Fibroblast of the aortic adventitia (primary cell): ENCODE results near the gene PIK3C3. TPM values are rescaled to one million over a fixed set of nuclear protein-coding genes. Genes with fewer than 3 reads are reported as not detected.
"Not testable (repeated sequence)": the region's sequence is repeated elsewhere in the genome, so short reads cannot be mapped to it uniquely, and the experiment has no call there.

Experiments used
- DNase-seq: peaks from one replicate; pipeline ENCODE4 v3.0.0-alpha.2; 2010; ENCODE audit warnings: low read depth
- H3K4me3 ChIP-seq: 2 replicates; pipeline ENCODE4 v1.5.1; 2011; ENCODE audit warnings: low read depth, mild to moderate bottlenecking, control low read depth, low read length, moderate library complexity
- total RNA-seq: library from RNA; depleted of rRNA; stranded (reverse); fragments of >200 nt; gene quantifications from 2 replicates; pipeline ENCODE4 v1.2.3, GENCODE V29; 2012; ENCODE audit warnings: low replicate concordance
- TF ChIP-seq, protein P1 (sequence below): IDR thresholded peaks from 2 replicates; pipeline ENCODE4 v1.5.1; 2011; ENCODE audit warnings: mild to moderate bottlenecking, low read length, control low read depth, inconsistent platforms; ENCODE audit not compliant: insufficient read depth

Gene PIK3C3
- total RNA-seq, 1 donor, result 51.2 TPM

- DNase-seq, result no peak
- no peak overlapping the region for H3K4me3 ChIP-seq
- TF ChIP-seq, protein P1, sequence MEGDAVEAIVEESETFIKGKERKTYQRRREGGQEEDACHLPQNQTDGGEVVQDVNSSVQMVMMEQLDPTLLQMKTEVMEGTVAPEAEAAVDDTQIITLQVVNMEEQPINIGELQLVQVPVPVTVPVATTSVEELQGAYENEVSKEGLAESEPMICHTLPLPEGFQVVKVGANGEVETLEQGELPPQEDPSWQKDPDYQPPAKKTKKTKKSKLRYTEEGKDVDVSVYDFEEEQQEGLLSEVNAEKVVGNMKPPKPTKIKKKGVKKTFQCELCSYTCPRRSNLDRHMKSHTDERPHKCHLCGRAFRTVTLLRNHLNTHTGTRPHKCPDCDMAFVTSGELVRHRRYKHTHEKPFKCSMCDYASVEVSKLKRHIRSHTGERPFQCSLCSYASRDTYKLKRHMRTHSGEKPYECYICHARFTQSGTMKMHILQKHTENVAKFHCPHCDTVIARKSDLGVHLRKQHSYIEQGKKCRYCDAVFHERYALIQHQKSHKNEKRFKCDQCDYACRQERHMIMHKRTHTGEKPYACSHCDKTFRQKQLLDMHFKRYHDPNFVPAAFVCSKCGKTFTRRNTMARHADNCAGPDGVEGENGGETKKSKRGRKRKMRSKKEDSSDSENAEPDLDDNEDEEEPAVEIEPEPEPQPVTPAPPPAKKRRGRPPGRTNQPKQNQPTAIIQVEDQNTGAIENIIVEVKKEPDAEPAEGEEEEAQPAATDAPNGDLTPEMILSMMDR, result no peak
Observed at GRCh38 chr18:42105394-42105793, 150.4 kb downstream of the PIK3C3 start.

DNA sequence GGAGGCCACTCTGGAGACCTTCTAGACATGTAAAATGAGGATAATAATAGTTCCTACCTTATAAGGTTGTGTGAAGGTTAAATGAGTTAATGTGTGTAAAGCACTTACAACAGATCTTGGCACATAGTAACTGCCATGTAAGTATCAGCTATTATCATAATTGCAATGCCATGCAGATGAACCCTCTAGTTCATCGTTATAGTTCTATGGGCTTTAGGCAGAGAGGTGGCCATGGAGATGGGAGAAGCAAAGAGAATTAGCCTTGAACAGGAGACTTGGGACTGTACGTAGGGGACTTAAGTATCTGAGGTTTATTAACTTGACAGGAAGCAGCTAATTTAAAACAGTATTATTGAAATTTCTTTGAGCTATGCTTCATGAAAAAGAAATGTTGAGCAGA lies 151.8 kb downstream of the PIK3C3 start:
- no peak for DNase-seq
- TF ChIP-seq, protein P1, result no peak
- H3K4me3 ChIP-seq, result no peak overlapping the region

- H3K4me3 ChIP-seq, result no peak overlapping the region
- no peak for DNase-seq
- TF ChIP-seq, protein P1, result no peak
Observed at GRCh38 chr18:42107287-42107686, 152.3 kb downstream of the PIK3C3 start.

DNA sequence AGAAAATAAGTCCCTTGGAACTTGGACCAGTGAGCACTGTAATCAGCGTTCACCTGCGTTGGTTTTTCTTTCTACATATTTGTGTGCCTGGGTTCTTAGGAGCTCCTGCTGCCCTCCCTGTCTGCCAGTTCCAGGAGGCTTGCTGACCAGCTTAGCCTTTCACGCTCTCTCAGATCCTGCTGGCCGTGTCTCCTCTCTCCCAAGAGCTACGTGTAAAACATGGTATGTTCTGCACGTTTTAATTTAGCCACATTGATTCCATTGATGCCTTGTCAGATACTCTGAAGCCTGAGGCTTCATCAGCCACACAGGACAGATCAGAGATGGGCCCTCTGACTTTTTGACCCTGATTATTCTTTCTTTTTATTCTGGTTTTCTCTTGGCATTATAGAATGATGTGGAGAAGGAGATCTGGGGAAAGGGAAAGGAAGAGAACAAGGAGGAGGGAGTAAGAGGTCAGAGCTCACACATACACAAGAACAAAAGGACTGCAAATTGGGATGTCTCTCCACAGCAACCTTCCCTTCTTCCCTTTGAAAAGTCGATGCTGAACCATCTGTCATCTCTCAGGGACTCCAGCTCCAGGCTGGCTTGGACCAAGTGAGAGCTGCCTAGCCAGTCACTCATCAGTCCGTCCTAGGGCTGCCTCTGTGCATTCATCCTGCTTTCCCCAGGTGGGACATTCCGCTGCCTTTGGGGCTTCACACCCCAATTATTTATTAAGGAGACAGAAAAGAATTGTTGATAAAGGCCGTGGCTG lies 152.8 kb downstream of the PIK3C3 start:
- DNase-seq, result no peak
- H3K4me3 ChIP-seq, result no peak overlapping the region
- TF ChIP-seq, protein P1, result no peak

GRCh38 chr18:42112147-42112546 lies 157.1 kb downstream of the PIK3C3 start:
- not testable (repeated sequence) for DNase-seq, H3K4me3 ChIP-seq

DNA sequence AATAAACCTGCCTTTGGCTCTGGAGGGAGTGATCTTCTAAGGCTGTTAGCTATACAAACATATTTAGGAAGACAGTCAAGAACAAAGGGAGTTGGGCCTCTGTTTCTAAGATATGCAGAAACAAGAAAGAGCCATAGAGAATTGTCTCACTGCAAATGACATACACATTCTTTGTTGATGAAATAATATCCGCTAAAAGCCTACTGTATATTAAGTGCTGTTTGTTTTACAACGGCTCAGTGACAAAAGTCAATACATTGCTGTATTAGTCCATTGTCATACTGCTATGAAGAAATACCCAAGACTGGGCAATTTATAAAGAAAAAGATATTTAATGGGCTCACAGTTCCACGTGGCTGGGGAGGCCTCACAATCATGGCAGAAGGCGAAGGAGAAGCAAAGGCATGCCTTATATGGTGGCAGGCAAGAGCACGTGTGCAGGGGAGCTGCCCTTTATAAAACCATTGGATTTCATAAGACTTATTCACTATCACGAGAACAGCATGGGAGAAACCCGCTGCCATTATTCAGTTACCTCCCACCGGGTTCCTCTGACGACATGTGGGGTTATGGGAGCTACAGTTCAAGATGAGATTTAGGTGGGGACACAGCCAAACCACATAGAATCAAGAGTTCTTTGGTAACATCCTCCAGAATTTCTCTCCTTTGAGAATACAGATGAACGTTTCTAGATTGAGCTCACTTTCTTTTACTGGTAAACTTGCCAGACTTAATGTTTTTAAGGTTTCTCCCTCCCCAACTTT lies 157.8 kb downstream of the PIK3C3 start:
- no peak overlapping the region for H3K4me3 ChIP-seq
- TF ChIP-seq, protein P1, result no peak
- DNase-seq, result peak; percentile 31

DNA sequence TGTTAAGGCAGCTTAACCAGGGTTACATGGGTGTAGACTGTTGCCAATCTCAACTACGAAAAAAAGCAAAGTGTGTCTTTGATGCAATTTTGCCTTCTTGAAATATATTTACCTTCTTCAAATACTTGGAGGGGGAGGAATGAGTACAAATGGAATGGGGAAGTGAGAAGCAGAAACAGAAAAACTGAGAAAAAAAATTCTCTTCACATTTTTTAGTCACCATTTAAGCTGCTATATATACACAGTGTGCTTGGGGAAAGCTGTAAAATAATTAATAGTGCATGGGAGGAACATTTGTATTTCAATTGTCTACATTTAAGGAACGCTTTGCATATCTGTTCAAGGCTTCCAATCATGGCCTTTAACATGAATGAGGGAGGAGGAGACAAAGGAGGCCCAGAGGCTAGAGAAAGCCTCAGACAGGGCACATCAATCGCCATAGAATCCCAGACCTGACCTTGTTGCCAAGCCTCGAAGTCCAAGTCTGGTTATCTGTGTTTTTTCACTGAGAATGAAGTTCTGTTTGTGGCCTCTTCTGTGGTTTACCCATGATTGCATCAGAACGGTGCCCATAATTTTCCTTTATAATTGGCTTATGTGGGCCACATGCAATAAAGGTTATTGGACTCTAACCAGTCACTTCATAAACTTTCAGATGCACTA lies 158.6 kb downstream of the PIK3C3 start:
- H3K4me3 ChIP-seq, result no peak overlapping the region
- peak; percentile 82 for DNase-seq
- TF ChIP-seq, protein P1, result no peak
